ENCODE results near the gene CLIC4.

DNA sequence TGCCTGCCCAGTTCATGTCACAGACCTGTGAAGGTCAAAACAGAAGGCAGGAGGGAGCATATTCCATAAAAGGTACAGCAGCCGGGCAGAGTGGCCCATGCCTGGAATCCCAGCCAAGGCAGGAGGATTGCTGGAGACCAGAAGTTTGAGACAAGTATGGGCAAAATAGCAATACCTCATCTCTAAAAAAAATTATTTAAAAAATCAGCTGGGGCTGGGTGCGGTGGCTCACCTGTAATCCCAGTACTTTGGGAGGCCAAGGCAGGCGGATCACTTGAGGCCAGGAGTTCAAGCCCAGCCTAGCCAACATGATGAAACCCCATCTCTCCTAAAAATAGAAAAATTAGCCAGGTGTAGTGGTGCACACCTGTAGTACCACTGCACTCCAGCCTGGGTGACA is 120.3 kb downstream of the CLIC4 start:
- TF ChIP-seq, protein P1, sequence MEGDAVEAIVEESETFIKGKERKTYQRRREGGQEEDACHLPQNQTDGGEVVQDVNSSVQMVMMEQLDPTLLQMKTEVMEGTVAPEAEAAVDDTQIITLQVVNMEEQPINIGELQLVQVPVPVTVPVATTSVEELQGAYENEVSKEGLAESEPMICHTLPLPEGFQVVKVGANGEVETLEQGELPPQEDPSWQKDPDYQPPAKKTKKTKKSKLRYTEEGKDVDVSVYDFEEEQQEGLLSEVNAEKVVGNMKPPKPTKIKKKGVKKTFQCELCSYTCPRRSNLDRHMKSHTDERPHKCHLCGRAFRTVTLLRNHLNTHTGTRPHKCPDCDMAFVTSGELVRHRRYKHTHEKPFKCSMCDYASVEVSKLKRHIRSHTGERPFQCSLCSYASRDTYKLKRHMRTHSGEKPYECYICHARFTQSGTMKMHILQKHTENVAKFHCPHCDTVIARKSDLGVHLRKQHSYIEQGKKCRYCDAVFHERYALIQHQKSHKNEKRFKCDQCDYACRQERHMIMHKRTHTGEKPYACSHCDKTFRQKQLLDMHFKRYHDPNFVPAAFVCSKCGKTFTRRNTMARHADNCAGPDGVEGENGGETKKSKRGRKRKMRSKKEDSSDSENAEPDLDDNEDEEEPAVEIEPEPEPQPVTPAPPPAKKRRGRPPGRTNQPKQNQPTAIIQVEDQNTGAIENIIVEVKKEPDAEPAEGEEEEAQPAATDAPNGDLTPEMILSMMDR (IDR thresholded peaks at IDR 0.05 in 2 of 3, conservative IDR thresholded peaks at IDR 0.05 in 1 of 3; ENCODE audit: insufficient read depth in 2 of 3, low read depth in 1 of 3, low read length in 3 of 3), result no peak
- TF ChIP-seq JUND (IDR thresholded peaks at IDR 0.05; ENCODE audit: borderline replicate concordance, low read depth, low read length), result no peak
- TF ChIP-seq JUND (tag; IDR thresholded peaks at IDR 0.05; ENCODE audit: borderline replicate concordance, low read depth, low read length), result no peak
- TF ChIP-seq KDM1A (IDR thresholded peaks at IDR 0.05), result no peak
- TF ChIP-seq BRD4 (IDR thresholded peaks at IDR 0.05), result no peak
- TF ChIP-seq ZNF282 (CRISPR knock-in tag; IDR thresholded peaks at IDR 0.05), result no peak
- TF ChIP-seq KAT7 (CRISPR knock-in tag; IDR thresholded peaks at IDR 0.05; ENCODE audit: borderline replicate concordance), result no peak
- TF ChIP-seq NRF1 (conservative IDR thresholded peaks at IDR 0.05 in 1 of 2, IDR thresholded peaks at IDR 0.05 in 1 of 2), result no peak
- TF ChIP-seq EZH2 (IDR thresholded peaks at IDR 0.05; ENCODE audit: borderline replicate concordance, low read depth, low read length), result no peak
- TF ChIP-seq, protein P2, sequence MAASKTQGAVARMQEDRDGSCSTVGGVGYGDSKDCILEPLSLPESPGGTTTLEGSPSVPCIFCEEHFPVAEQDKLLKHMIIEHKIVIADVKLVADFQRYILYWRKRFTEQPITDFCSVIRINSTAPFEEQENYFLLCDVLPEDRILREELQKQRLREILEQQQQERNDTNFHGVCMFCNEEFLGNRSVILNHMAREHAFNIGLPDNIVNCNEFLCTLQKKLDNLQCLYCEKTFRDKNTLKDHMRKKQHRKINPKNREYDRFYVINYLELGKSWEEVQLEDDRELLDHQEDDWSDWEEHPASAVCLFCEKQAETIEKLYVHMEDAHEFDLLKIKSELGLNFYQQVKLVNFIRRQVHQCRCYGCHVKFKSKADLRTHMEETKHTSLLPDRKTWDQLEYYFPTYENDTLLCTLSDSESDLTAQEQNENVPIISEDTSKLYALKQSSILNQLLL (CRISPR knock-in tag; IDR thresholded peaks at IDR 0.05; ENCODE audit: borderline replicate concordance), result no peak

Data from K562 (cell line).